Glutamatergic neuron (in vitro differentiated cells): ENCODE results near the gene ALDH5A1. TPM values are rescaled to one million over a fixed set of nuclear protein-coding genes. Genes with fewer than 3 reads are reported as not detected.

Experiments
- DNase-seq: peaks from one replicate; pipeline ENCODE4 v3.0.0; 2022
- H3K27ac Mint-ChIP-seq: one replicate; pipeline ENCODE4 v1.8.0; 2020; ENCODE audit warnings: mild to moderate bottlenecking, mixed read lengths, inconsistent platforms; ENCODE audit not compliant: unreplicated experiment
- H3K27me3 Mint-ChIP-seq: one replicate; pipeline ENCODE4 v1.8.0; 2020; ENCODE audit warnings: mild to moderate bottlenecking, moderate library complexity, mixed read lengths, inconsistent platforms; ENCODE audit not compliant: unreplicated experiment
- H3K36me3 Mint-ChIP-seq: one replicate; pipeline ENCODE4 v1.8.0; 2020; ENCODE audit warnings: mild to moderate bottlenecking, mixed read lengths, inconsistent platforms; ENCODE audit not compliant: unreplicated experiment
- H3K4me1 Mint-ChIP-seq: one replicate; pipeline ENCODE4 v1.8.0; 2020; ENCODE audit warnings: mild to moderate bottlenecking, low read depth, mixed read lengths, inconsistent platforms; ENCODE audit not compliant: unreplicated experiment
- H3K4me3 Mint-ChIP-seq: one replicate; pipeline ENCODE4 v1.8.0; 2020; ENCODE audit warnings: mild to moderate bottlenecking, mixed read lengths, inconsistent platforms; ENCODE audit not compliant: unreplicated experiment
- H3K9me3 Mint-ChIP-seq: one replicate; pipeline ENCODE4 v1.8.0; 2020; ENCODE audit warnings: mild to moderate bottlenecking, moderate library complexity, mixed read lengths, inconsistent platforms; ENCODE audit not compliant: unreplicated experiment
- total RNA-seq: library from RNA; stranded (reverse); fragmentation: NEBNext Ultra II Directional; extraction: Animal tissue kit (Norgen Biotek cat#: 25700); gene quantifications from one replicate; pipeline ENCODE4 v1.2.1, GENCODE V29; 2021; ENCODE audit not compliant: unreplicated experiment
- TF ChIP-seq, protein P1 (sequence below): fragments of 200-600 bp; sonication (generic); IDR thresholded peaks from one replicate; pipeline ENCODE4 v1.5.0; 2021; ENCODE audit not compliant: partially characterized antibody, unreplicated experiment

Gene ALDH5A1
- total RNA-seq, 1 donor from 2014 or later = 1.2 TPM

DNA sequence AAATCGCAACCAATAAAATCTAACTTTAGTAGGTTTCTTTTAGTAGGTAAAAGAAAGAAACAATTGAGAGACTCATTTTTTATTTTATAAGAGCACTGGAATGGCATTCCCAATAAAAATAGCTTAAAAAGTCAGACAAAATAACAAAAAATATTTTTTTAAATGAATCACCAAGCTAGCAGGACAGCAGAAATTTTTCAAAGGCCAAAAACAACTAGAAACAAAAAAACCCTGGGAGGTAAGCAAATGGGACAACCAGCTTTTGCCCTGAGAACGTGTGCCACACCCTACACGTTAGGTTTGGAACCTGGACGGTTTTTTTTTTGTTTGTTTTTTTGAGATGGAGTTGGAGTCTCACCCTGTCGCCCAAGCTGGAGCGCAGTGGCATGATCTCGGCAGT lies 25.0 kb upstream of the ALDH5A1 start:
- Mint-ChIP-seq H3K27me3 (no peaks in the 10 kb centered on the region), H3K36me3 (no peaks in the 10 kb centered on the region), H3K27ac (no peak overlapping the region), H3K4me1 (no peaks in the 10 kb centered on the region), H3K4me3 (no peak overlapping the region), H3K9me3 (no peaks in the 10 kb centered on the region)
- no peak for DNase-seq
- TF ChIP-seq, protein P1, sequence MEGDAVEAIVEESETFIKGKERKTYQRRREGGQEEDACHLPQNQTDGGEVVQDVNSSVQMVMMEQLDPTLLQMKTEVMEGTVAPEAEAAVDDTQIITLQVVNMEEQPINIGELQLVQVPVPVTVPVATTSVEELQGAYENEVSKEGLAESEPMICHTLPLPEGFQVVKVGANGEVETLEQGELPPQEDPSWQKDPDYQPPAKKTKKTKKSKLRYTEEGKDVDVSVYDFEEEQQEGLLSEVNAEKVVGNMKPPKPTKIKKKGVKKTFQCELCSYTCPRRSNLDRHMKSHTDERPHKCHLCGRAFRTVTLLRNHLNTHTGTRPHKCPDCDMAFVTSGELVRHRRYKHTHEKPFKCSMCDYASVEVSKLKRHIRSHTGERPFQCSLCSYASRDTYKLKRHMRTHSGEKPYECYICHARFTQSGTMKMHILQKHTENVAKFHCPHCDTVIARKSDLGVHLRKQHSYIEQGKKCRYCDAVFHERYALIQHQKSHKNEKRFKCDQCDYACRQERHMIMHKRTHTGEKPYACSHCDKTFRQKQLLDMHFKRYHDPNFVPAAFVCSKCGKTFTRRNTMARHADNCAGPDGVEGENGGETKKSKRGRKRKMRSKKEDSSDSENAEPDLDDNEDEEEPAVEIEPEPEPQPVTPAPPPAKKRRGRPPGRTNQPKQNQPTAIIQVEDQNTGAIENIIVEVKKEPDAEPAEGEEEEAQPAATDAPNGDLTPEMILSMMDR = no peak

- no peak for DNase-seq
- no peaks in the 10 kb centered on the region for H3K9me3 Mint-ChIP-seq
These were observed 22.6 kb upstream of the ALDH5A1 start for GRCh38 chr6:24472181-24472580.

DNA sequence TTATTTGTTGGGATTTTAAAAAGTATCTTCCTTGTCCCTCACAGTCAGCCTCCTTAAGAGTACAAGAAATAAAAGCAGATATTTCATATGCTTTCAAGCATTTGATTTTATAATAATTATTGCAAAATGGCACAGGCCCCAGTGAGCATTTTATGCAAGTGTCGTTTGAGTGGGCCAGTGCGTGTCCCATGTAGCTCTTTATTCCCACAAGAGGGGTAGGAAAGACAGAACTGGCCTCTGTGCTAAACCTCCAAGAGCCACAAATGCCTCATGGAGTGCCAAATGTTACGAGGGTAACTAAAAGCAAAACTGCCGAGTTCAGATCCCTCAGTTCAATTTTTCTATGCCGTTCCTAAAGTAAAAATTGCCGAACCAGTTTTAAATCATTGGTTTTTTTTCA lies 18.1 kb upstream of the ALDH5A1 start:
- Mint-ChIP-seq H3K27ac (no peak overlapping the region), H3K4me3 (no peak overlapping the region), H3K4me1 (no peaks in the 10 kb centered on the region), H3K9me3 (no peaks in the 10 kb centered on the region), H3K27me3 (no peaks in the 10 kb centered on the region), H3K36me3 (no peaks in the 10 kb centered on the region)
- no peak for DNase-seq
- TF ChIP-seq, protein P1 = no peak

More at GRCh38 chr6:24472181-24472580, 22.6 kb upstream of the ALDH5A1 start:
- no peaks in the 10 kb centered on the region for H3K4me1 Mint-ChIP-seq
- no peaks in the 10 kb centered on the region for H3K27me3 Mint-ChIP-seq
- H3K36me3 Mint-ChIP-seq = no peaks in the 10 kb centered on the region
- H3K27ac Mint-ChIP-seq = no peak overlapping the region
- no peak overlapping the region for H3K4me3 Mint-ChIP-seq
- TF ChIP-seq, protein P1 = no peak

DNA sequence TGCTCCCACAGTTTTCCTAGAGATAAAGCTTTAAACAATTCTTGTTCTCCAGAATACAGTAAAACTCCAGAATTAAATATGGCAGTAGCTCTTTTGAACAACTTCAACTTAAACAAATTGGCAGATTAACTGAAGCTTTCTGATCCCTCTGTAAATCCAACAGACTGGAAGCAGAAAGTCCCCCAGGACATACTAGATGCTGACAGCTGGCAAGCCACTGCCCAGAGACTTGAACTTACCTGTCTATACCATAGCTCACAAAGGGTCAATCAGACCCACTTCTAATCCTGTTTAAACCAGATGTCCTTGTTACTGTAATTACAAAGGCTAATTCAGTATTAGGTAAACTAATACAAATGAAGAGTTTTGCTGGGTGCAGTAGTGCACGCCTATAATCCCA lies 17.7 kb upstream of the ALDH5A1 start:
- no peaks in the 10 kb centered on the region for H3K4me1 Mint-ChIP-seq

DNA sequence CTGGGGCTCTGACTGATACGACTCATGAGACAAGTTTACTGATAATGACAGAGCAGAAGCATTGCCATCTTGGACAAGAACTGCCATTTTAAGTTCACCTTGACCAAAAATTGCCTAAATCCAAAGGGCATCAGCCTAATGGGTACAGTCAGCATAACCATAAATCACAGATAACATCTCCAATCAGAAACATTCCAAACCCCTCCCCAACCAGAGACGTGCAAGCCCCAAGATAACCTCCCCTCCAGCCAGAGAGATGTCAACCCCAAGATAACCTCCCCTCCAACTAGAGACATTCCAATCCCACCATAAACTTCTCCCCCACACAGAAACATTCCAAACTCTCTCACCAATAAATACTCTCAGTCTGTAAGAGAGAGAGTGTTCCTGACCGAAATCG lies 15.9 kb upstream of the ALDH5A1 start:
- Mint-ChIP-seq H3K4me3 (no peak overlapping the region), H3K27me3 (no peaks in the 10 kb centered on the region), H3K36me3 (no peaks in the 10 kb centered on the region), H3K9me3 (no peaks in the 10 kb centered on the region), H3K4me1 (no peaks in the 10 kb centered on the region), H3K27ac (no peak overlapping the region)
- TF ChIP-seq, protein P1 = no peak
- no peak for DNase-seq

More for the DNA sequence above, 17.7 kb upstream of the ALDH5A1 start:
- TF ChIP-seq, protein P1 = no peak
- Mint-ChIP-seq H3K36me3 (no peaks in the 10 kb centered on the region), H3K9me3 (no peaks in the 10 kb centered on the region), H3K27ac (no peak overlapping the region), H3K4me3 (no peak overlapping the region), H3K27me3 (no peaks in the 10 kb centered on the region)
- DNase-seq = no peak
